ENCODE results near the gene TUFM. TPM values are rescaled to one million over a fixed set of nuclear protein-coding genes. Genes with fewer than 3 reads are reported as not detected.
A peak's percentile ranks its signal among the peaks of the same experiment; 100 is the strongest.

TUFM gene
- total RNA-seq, 1 experiment from 2014 or later: 207 TPM

- TF ChIP-seq CTCF (conservative IDR thresholded peaks at IDR 0.05): no peak
- H2BK20ac ChIP-seq (ENCODE audit: low read depth, low read length, poor library complexity, severe bottlenecking): no peak overlapping the region
These were observed 428 bp downstream of the TUFM start for GRCh38 chr16:28845761-28846079.

More at GRCh38 chr16:28845761-28846079, 428 bp downstream of the TUFM start:
- H3K4ac ChIP-seq (ENCODE audit: low read depth, low read length): no peak overlapping the region
- WGBS (ENCODE audit: extremely low coverage, insufficient read length, low lambda C conversion rate): no CpG with 5 or more reads among the region's 16 CpGs
- no peak overlapping the region for H4K8ac ChIP-seq (replicated peaks; ENCODE audit: insufficient read length, low read depth, low read length)
- H3K9ac ChIP-seq (ENCODE audit: extremely low read depth, insufficient read length, low read length): peak overlapping the region; percentile 73
- no peak overlapping the region for H2BK15ac ChIP-seq (ENCODE audit: low read depth, low read length)
- no peak overlapping the region for H2BK12ac ChIP-seq (ENCODE audit: insufficient read length, low read depth, low read length)
- peaks cover 8 to 17% of the 10 kb centered on the region in 2 experiments for H3K4me1 Mint-ChIP-seq
- H3K56ac ChIP-seq (ENCODE audit: insufficient read length, low read depth, low read length): no peak overlapping the region
- no peak overlapping the region for H3K27ac ChIP-seq (ENCODE audit: insufficient read length, low read depth, low read length)
- H4K91ac ChIP-seq (ENCODE audit: insufficient read length, low read depth, low read length): no peak overlapping the region
- peak overlapping the region; percentile 96 to 99 for H3K4me3 Mint-ChIP-seq
- H4K20me1 ChIP-seq (ENCODE audit: control insufficient read depth, insufficient read depth, insufficient read length): no peaks in the 10 kb centered on the region
- no peak overlapping the region for H2AK5ac ChIP-seq (ENCODE audit: insufficient read length, low read length)
- DNase-seq: no peak
- H3K18ac ChIP-seq (ENCODE audit: insufficient read length, low read depth, low read length): no peak overlapping the region
- H2BK120ac ChIP-seq (ENCODE audit: low read depth, low read length, poor library complexity, severe bottlenecking): no peak overlapping the region
- H3T11ph ChIP-seq (ENCODE audit: low read length): no peak overlapping the region
- H3K27me3 Mint-ChIP-seq (ENCODE audit: low read depth): no peaks in the 10 kb centered on the region; the same call in 1 of the 2 replicates
- H3K14ac ChIP-seq (ENCODE audit: insufficient read depth, low read length): peak overlapping the region; percentile 83; the same call in 1 of the 2 replicates
- H2BK5ac ChIP-seq (ENCODE audit: insufficient read length, low read length): no peak overlapping the region
- H3K79me2 ChIP-seq (ENCODE audit: insufficient read depth, low read length): no peaks in the 10 kb centered on the region; the same call in 1 of the 2 replicates
- no peaks in the 10 kb centered on the region for H3K79me1 ChIP-seq (ENCODE audit: insufficient read depth, low read depth, low read length, poor library complexity, severe bottlenecking)
- no peaks in the 10 kb centered on the region for H3K9me3 ChIP-seq (ENCODE audit: control insufficient read depth, low read depth, low read length)
- H2AFZ ChIP-seq (ENCODE audit: low read length): no peak overlapping the region
- peaks cover 35 to 51% (median 36%) of the 10 kb centered on the region in 3 experiments; a peak in 6 of 7 replicates for H3K36me3 Mint-ChIP-seq (ENCODE audit: insufficient read depth in 1 of 3, low read depth in 3 of 3)
- no peak overlapping the region for H4K5ac ChIP-seq (ENCODE audit: insufficient read length, low read depth, low read length)
- H3K9me3 Mint-ChIP-seq: no peaks in the 10 kb centered on the region
- peaks cover 5% of the 10 kb centered on the region for H3K23me2 ChIP-seq (ENCODE audit: insufficient read length, low read depth, low read length, poor library complexity, severe bottlenecking)
- no peak overlapping the region for H3K23ac ChIP-seq (ENCODE audit: insufficient read length, low read depth, low read length)
- peak overlapping the region; percentile 90 to 97 (median 94) for H3K27ac Mint-ChIP-seq
- H3K27me3 ChIP-seq (ENCODE audit: insufficient read depth, low read length): no peaks in the 10 kb centered on the region
- no peaks in the 10 kb centered on the region for H3K4me1 ChIP-seq (ENCODE audit: insufficient read depth, low read length)
- H3K4me2 ChIP-seq (ENCODE audit: insufficient read depth, insufficient read length, low read length): peak overlapping the region; percentile 61
